Measurements from ENCODE around the gene MACROD1.

Gene MACROD1

GRCh38 chr11:64117763-64118459 lies 48.0 kb downstream of the MACROD1 start:
- Histone ChIP-seq H4K20me1 (peaks cover 100% of the 10 kb centered on the region), H3K4me2 (no peak overlapping the region), H3K27ac (no peak overlapping the region), H3K27me3 (no peaks in the 10 kb centered on the region), H3K9me3 (no peaks in the 10 kb centered on the region), H3K4me1 (peaks cover 48% of the 10 kb centered on the region), H3K4me3 (no peak overlapping the region), H3K36me3 (peaks cover 64% of the 10 kb centered on the region), H3K9ac (no peak overlapping the region)
- TF ChIP-seq Cebpa-rat (IDR thresholded peaks at IDR 0.05), result no peak

GRCh38 chr11:64115531-64116522 lies 50.1 kb downstream of the MACROD1 start:
- Histone ChIP-seq H3K4me2 (no peak overlapping the region), H4K20me1 (peaks cover 100% of the 10 kb centered on the region), H3K4me1 (peaks cover 27% of the 10 kb centered on the region), H3K36me3 (peaks cover 77% of the 10 kb centered on the region), H3K9ac (no peak overlapping the region), H3K27ac (no peak overlapping the region), H3K27me3 (no peaks in the 10 kb centered on the region), H3K9me3 (no peaks in the 10 kb centered on the region), H3K4me3 (no peak overlapping the region)
- no peak for TF ChIP-seq Cebpa-rat (IDR thresholded peaks at IDR 0.05)

GRCh38 chr11:64114231-64114630 lies 51.7 kb downstream of the MACROD1 start:
- Histone ChIP-seq H3K4me1 (peaks cover 25% of the 10 kb centered on the region), H3K9me3 (no peaks in the 10 kb centered on the region), H3K36me3 (peaks cover 71% of the 10 kb centered on the region), H3K9ac (no peak overlapping the region), H4K20me1 (peaks cover 100% of the 10 kb centered on the region), H3K4me3 (no peak overlapping the region), H3K27me3 (no peaks in the 10 kb centered on the region), H3K27ac (no peak overlapping the region), H3K4me2 (no peak overlapping the region)
- no peak for TF ChIP-seq Cebpa-rat (IDR thresholded peaks at IDR 0.05)

- no peaks in the 10 kb centered on the region for H3K27me3 ChIP-seq
- H3K4me2 ChIP-seq, result no peak overlapping the region
- H3K36me3 ChIP-seq, result peaks cover 63% of the 10 kb centered on the region
- H3K4me3 ChIP-seq, result no peak overlapping the region
- no peak for TF ChIP-seq Cebpa-rat (IDR thresholded peaks at IDR 0.05)
- peaks cover 29% of the 10 kb centered on the region for H3K4me1 ChIP-seq
- no peaks in the 10 kb centered on the region for H3K9me3 ChIP-seq
- H3K27ac ChIP-seq, result no peak overlapping the region
- peaks cover 100% of the 10 kb centered on the region for H4K20me1 ChIP-seq
- no peak overlapping the region for H3K9ac ChIP-seq
Measured at GRCh38 chr11:64113462-64113780, 52.5 kb downstream of the MACROD1 start.

- Histone ChIP-seq H3K36me3 (peaks cover 58% of the 10 kb centered on the region), H3K4me1 (peaks cover 34% of the 10 kb centered on the region), H3K27me3 (no peaks in the 10 kb centered on the region), H3K9me3 (no peaks in the 10 kb centered on the region), H3K4me2 (no peak overlapping the region), H3K27ac (no peak overlapping the region), H4K20me1 (peaks cover 100% of the 10 kb centered on the region), H3K4me3 (no peak overlapping the region), H3K9ac (no peak overlapping the region)
- TF ChIP-seq Cebpa-rat (IDR thresholded peaks at IDR 0.05), result no peak
Measured at GRCh38 chr11:64112771-64113461, 53.0 kb downstream of the MACROD1 start.

- Histone ChIP-seq H3K9ac (no peak overlapping the region), H3K4me1 (peaks cover 49% of the 10 kb centered on the region), H3K4me3 (no peak overlapping the region), H3K4me2 (peak overlapping the region; percentile 74), H3K27me3 (no peaks in the 10 kb centered on the region), H3K9me3 (no peaks in the 10 kb centered on the region), H3K36me3 (peaks cover 36% of the 10 kb centered on the region), H3K27ac (no peak overlapping the region), H4K20me1 (peaks cover 99% of the 10 kb centered on the region)
- TF ChIP-seq Cebpa-rat (IDR thresholded peaks at IDR 0.05), result no peak
Measured at GRCh38 chr11:64110465-64111375, 55.2 kb downstream of the MACROD1 start.

- no peak for TF ChIP-seq Cebpa-rat (IDR thresholded peaks at IDR 0.05)
- Histone ChIP-seq H4K20me1 (peaks cover 99% of the 10 kb centered on the region), H3K9ac (peak overlapping the region; percentile 45; the same call in 1 of the 2 replicates), H3K36me3 (peaks cover 24% of the 10 kb centered on the region), H3K4me3 (no peak overlapping the region), H3K27ac (peak overlapping the region; percentile 62), H3K27me3 (no peaks in the 10 kb centered on the region), H3K4me1 (peaks cover 62% of the 10 kb centered on the region), H3K4me2 (peak overlapping the region; percentile 74), H3K9me3 (no peaks in the 10 kb centered on the region)
Measured at GRCh38 chr11:64109332-64109731, 56.6 kb downstream of the MACROD1 start.

GRCh38 chr11:64107303-64107702 lies 58.6 kb downstream of the MACROD1 start:
- H3K4me2 ChIP-seq, result no peak overlapping the region
- no peaks in the 10 kb centered on the region for H3K27me3 ChIP-seq
- no peak overlapping the region for H3K27ac ChIP-seq
- H3K9me3 ChIP-seq, result no peaks in the 10 kb centered on the region
- H4K20me1 ChIP-seq, result peaks cover 99% of the 10 kb centered on the region
- H3K4me1 ChIP-seq, result peaks cover 83% of the 10 kb centered on the region
- H3K36me3 ChIP-seq, result peaks cover 16% of the 10 kb centered on the region
- no peak overlapping the region for H3K4me3 ChIP-seq
- no peak for TF ChIP-seq Cebpa-rat (IDR thresholded peaks at IDR 0.05)
- no peak overlapping the region for H3K9ac ChIP-seq

- peaks cover 93% of the 10 kb centered on the region for H3K4me1 ChIP-seq
- TF ChIP-seq Cebpa-rat (IDR thresholded peaks at IDR 0.05), result no peak
- H3K9ac ChIP-seq, result 0 out of 2 replicates have a peak overlapping the region, but pooled peaks have one; percentile 22
- peak overlapping the region; percentile 88 for H3K4me2 ChIP-seq
- H3K36me3 ChIP-seq, result peaks cover 4% of the 10 kb centered on the region; the same call in 1 of the 2 replicates
- no peaks in the 10 kb centered on the region for H3K27me3 ChIP-seq
- H4K20me1 ChIP-seq, result peaks cover 99% of the 10 kb centered on the region
- H3K27ac ChIP-seq, result 0 out of 2 replicates have a peak overlapping the region, but pooled peaks have one; percentile 70
- no peak overlapping the region for H3K4me3 ChIP-seq
- no peaks in the 10 kb centered on the region for H3K9me3 ChIP-seq
Measured at GRCh38 chr11:64104632-64105031, 61.3 kb downstream of the MACROD1 start.
